Neural cell (in vitro differentiated cells): ENCODE measurements around the gene APH1A. TPM values are rescaled to one million over a fixed set of nuclear protein-coding genes. Genes with fewer than 3 reads are reported as not detected.
A peak's percentile ranks its signal among the peaks of the same experiment; 100 is the strongest.

Experiments
- H2AFZ ChIP-seq: fragments of 200-600, 300-800 bp; sonication (generic), shearing (Covaris generic); 2 replicates; pipeline ENCODE4 v1.6.0; 2014; ENCODE audit warnings: low read depth, mild to moderate bottlenecking, antibody characterized with exemption, low read length, moderate library complexity
- H3F3A ChIP-seq: fragments of 200-600 bp; shearing (Covaris generic); 2 replicates; pipeline ENCODE4 v1.6.1; 2016; ENCODE audit warnings: mild to moderate bottlenecking, moderate library complexity, mixed read lengths, antibody characterized with exemption, low read length; ENCODE audit not compliant: insufficient read depth, poor library complexity, severe bottlenecking
- H3K27ac ChIP-seq: fragments of 200-600, 300-800 bp; sonication (generic), shearing (Covaris generic); 2 replicates; pipeline ENCODE4 v1.5.1; 2014; ENCODE audit warnings: mild to moderate bottlenecking, low read length, moderate library complexity
- H3K27me3 ChIP-seq: fragments of 300-800, 200-600 bp; sonication (generic), shearing (Covaris generic); 2 replicates; pipeline ENCODE4 v1.6.0; 2014; ENCODE audit warnings: mild to moderate bottlenecking, low read depth, low read length, moderate library complexity; ENCODE audit not compliant: insufficient read depth
- H3K36me3 ChIP-seq: fragments of 300-800, 200-600 bp; sonication (generic), shearing (Covaris generic); 2 replicates; pipeline ENCODE4 v1.5.1; 2014; ENCODE audit warnings: mild to moderate bottlenecking, antibody characterized with exemption, low read length, moderate library complexity; ENCODE audit not compliant: insufficient read depth
- H3K4me2 ChIP-seq: fragments of 300-800, 200-600 bp; sonication (generic), shearing (Covaris generic); 2 replicates; pipeline ENCODE4 v1.6.0; 2014; ENCODE audit warnings: mild to moderate bottlenecking, low read length
- H3K4me3 ChIP-seq: fragments of 300-800, 200-600 bp; sonication (generic), shearing (Covaris generic); 2 replicates; pipeline ENCODE4 v1.5.1; 2014; ENCODE audit warnings: mild to moderate bottlenecking, low read length, moderate library complexity
- H3K79me2 ChIP-seq: fragments of 200-600 bp; shearing (Covaris generic); replicated peaks from 2 replicates; pipeline ENCODE4 v1.6.0; 2014; ENCODE audit warnings: mild to moderate bottlenecking, low read length, moderate library complexity; ENCODE audit not compliant: insufficient read depth
- H3K9ac ChIP-seq: fragments of 300-800, 200-600 bp; sonication (generic), shearing (Covaris generic); 2 replicates; pipeline ENCODE4 v1.6.1; 2016; ENCODE audit warnings: mild to moderate bottlenecking, low read length, mixed read lengths
- H3K9me2 ChIP-seq: fragments of 200-600 bp; shearing (Covaris generic); 2 replicates; pipeline ENCODE4 v1.6.1; 2016; ENCODE audit warnings: mild to moderate bottlenecking, low read length, mixed read lengths; ENCODE audit not compliant: insufficient read depth
- H3K9me3 ChIP-seq: fragments of 200-600, 300-800 bp; sonication (generic), shearing (Covaris generic); 2 replicates; pipeline ENCODE4 v1.6.1; 2016; ENCODE audit warnings: mild to moderate bottlenecking, mixed run types, low read length, moderate library complexity, mixed read lengths
- H4K20me1 ChIP-seq: fragments of 200-600 bp; shearing (Covaris generic); 2 replicates; pipeline ENCODE4 v1.6.1; 2016; ENCODE audit warnings: mild to moderate bottlenecking, mixed run types; ENCODE audit not compliant: insufficient read depth
- EP300 ChIP-seq: fragments of 450-650 bp; conservative IDR thresholded peaks from 2 replicates; pipeline ENCODE4 v1.6.1; 2014; ENCODE audit warnings: antibody characterized with exemption, mild to moderate bottlenecking, moderate library complexity; ENCODE audit not compliant: poor library complexity, severe bottlenecking
- EZH2 ChIP-seq: fragments of 200-600, 300-800 bp; shearing (Covaris generic), sonication (generic); IDR thresholded peaks from 2 replicates; pipeline ENCODE4 v1.6.1; 2014; ENCODE audit warnings: antibody characterized with exemption, low read length, borderline replicate concordance, mild to moderate bottlenecking; ENCODE audit not compliant: insufficient read depth, poor library complexity, severe bottlenecking
- MXI1 ChIP-seq: fragments of 450-650 bp; conservative IDR thresholded peaks from 2 replicates; pipeline ENCODE4 v1.6.1; 2014; ENCODE audit warnings: antibody characterized with exemption, mild to moderate bottlenecking; ENCODE audit not compliant: poor library complexity, severe bottlenecking
- POLR2AphosphoS5 ChIP-seq: IDR thresholded peaks from 2 replicates; pipeline ENCODE4 v1.6.1; 2012
- RAD21 ChIP-seq: fragments of 450-650 bp; conservative IDR thresholded peaks from 2 replicates; pipeline ENCODE4 v1.6.1; 2014; ENCODE audit warnings: antibody characterized with exemption, mild to moderate bottlenecking, moderate library complexity
- SMC3 ChIP-seq: fragments of 450-650 bp; conservative IDR thresholded peaks from 2 replicates; pipeline ENCODE4 v1.6.1; 2014; ENCODE audit warnings: antibody characterized with exemption, mild to moderate bottlenecking, moderate library complexity; ENCODE audit not compliant: poor library complexity
- TAF1 ChIP-seq: IDR thresholded peaks from 2 replicates; pipeline ENCODE4 v1.6.1; 2012; ENCODE audit warnings: low read depth
- polyA plus RNA-seq: library from polyadenylated mRNA; depleted of rRNA; stranded (reverse); fragments of >200 nt; gene quantifications from 2 replicates; pipeline ENCODE4 v1.2.3, GENCODE V29; 2014
- TF ChIP-seq, protein P1 (sequence below): fragments of 450-650 bp; IDR thresholded peaks from 2 replicates; pipeline ENCODE4 v1.5.1; 2014; ENCODE audit warnings: antibody characterized with exemption, mild to moderate bottlenecking, moderate library complexity; ENCODE audit not compliant: poor library complexity, severe bottlenecking
- TF ChIP-seq, protein P2 (sequence below): IDR thresholded peaks from 2 replicates; pipeline ENCODE4 v1.6.1; 2012; ENCODE audit warnings: borderline replicate concordance

APH1A gene
- polyA plus RNA-seq, 1 donor from 2014 or later = 167 TPM

DNA sequence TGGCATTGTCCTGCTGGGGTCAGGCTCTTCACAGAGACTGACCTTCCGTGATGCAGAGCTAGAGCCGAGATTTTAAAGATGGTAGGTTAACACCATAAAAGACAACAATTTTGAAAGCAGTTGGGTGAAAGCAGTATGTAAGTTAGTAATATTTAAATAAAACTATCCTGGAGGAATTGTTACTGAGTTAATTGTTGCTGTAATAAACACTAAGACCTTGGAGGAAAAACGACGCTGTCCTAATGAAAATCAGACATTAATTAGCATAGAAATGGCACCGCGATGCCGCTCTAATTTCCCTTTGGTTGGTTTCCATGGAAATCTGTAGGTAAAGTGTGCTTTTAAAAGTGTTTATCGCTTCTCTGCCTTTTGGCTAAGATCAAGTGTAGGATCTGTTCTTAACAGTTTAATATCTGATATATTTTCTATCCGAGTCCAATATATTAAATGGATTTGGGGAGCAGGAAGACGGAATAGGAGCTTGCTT is 32.2 kb downstream of the APH1A start:
- H3F3A ChIP-seq = no peaks in the 10 kb centered on the region
- peak overlapping the region; percentile 85 for H3K4me3 ChIP-seq
- H3K27ac ChIP-seq = peak overlapping the region; percentile 17
- H3K9me3 ChIP-seq = no peaks in the 10 kb centered on the region
- H3K27me3 ChIP-seq = no peaks in the 10 kb centered on the region
- H2AFZ ChIP-seq = peak overlapping the region; percentile 51
- H3K9me2 ChIP-seq = no peaks in the 10 kb centered on the region
- H3K79me2 ChIP-seq = peaks cover 21% of the 10 kb centered on the region
- no peaks in the 10 kb centered on the region for H3K36me3 ChIP-seq
- TF ChIP-seq POLR2AphosphoS5 = no peak
- no peak for TF ChIP-seq MXI1
- TF ChIP-seq RAD21 = no peak
- TF ChIP-seq SMC3 = no peak
- no peak for TF ChIP-seq EP300
- TF ChIP-seq, protein P1, sequence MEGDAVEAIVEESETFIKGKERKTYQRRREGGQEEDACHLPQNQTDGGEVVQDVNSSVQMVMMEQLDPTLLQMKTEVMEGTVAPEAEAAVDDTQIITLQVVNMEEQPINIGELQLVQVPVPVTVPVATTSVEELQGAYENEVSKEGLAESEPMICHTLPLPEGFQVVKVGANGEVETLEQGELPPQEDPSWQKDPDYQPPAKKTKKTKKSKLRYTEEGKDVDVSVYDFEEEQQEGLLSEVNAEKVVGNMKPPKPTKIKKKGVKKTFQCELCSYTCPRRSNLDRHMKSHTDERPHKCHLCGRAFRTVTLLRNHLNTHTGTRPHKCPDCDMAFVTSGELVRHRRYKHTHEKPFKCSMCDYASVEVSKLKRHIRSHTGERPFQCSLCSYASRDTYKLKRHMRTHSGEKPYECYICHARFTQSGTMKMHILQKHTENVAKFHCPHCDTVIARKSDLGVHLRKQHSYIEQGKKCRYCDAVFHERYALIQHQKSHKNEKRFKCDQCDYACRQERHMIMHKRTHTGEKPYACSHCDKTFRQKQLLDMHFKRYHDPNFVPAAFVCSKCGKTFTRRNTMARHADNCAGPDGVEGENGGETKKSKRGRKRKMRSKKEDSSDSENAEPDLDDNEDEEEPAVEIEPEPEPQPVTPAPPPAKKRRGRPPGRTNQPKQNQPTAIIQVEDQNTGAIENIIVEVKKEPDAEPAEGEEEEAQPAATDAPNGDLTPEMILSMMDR = no peak
- TF ChIP-seq, protein P2, sequence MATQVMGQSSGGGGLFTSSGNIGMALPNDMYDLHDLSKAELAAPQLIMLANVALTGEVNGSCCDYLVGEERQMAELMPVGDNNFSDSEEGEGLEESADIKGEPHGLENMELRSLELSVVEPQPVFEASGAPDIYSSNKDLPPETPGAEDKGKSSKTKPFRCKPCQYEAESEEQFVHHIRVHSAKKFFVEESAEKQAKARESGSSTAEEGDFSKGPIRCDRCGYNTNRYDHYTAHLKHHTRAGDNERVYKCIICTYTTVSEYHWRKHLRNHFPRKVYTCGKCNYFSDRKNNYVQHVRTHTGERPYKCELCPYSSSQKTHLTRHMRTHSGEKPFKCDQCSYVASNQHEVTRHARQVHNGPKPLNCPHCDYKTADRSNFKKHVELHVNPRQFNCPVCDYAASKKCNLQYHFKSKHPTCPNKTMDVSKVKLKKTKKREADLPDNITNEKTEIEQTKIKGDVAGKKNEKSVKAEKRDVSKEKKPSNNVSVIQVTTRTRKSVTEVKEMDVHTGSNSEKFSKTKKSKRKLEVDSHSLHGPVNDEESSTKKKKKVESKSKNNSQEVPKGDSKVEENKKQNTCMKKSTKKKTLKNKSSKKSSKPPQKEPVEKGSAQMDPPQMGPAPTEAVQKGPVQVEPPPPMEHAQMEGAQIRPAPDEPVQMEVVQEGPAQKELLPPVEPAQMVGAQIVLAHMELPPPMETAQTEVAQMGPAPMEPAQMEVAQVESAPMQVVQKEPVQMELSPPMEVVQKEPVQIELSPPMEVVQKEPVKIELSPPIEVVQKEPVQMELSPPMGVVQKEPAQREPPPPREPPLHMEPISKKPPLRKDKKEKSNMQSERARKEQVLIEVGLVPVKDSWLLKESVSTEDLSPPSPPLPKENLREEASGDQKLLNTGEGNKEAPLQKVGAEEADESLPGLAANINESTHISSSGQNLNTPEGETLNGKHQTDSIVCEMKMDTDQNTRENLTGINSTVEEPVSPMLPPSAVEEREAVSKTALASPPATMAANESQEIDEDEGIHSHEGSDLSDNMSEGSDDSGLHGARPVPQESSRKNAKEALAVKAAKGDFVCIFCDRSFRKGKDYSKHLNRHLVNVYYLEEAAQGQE = no peak
- TF ChIP-seq TAF1 = no peak
- TF ChIP-seq EZH2 = no peak
- peak overlapping the region; percentile 69 for H3K4me2 ChIP-seq
- H4K20me1 ChIP-seq = no peaks in the 10 kb centered on the region
- H3K9ac ChIP-seq = peak overlapping the region; percentile 24

DNA sequence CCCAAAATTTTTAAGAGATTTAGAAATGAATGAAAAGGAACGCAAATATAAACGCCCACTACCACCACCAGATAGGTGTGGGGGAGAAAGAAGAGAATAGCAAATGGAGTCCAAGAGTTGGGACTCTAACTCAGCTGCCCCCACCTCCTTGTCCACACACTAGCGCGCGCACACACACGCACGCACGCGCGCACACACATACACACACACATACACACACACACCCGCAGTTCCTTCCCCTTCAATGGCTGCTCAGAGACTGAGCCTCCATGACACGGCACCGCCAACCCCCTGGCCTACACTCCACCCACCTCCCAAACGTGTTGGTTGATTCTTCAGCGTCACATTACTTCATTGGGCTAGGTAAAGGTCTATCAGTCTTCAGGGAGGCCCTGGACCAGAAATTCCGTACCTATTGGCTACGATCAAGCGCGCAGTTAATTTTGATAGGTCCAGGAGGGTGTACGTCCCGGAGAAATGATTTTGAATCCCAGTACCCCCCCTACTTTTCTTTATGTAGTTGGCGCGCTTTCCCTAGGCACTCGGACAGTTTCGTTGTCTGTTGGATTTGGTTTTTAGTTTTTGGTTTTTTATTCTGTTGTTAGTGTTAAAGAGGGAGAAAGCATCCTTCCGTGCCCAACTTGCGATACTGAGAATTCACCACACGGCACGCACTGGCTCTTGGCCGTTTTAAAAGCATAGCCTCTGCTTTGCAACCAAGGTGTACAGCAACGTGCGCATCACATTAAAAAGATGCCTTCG is 32.8 kb downstream of the APH1A start, which contains the start of gene ANP32E:
TSS of gene ANP32E (minus strand) at position 261 of the 762 bp plus-strand sequence. CDS start 326 bp downstream, outside the sequence.
- peak within 1 kb of the TSS; percentile 85 for H3K4me3 ChIP-seq
- peak within 1 kb of the TSS; percentile 17 for H3K27ac ChIP-seq
- peak; percentile 94 for TF ChIP-seq POLR2AphosphoS5
- TF ChIP-seq, protein P2 = peak; percentile 99
- TF ChIP-seq EZH2 = no peak
- TF ChIP-seq RAD21 = peak; percentile 20
- peak; percentile 31 for TF ChIP-seq SMC3
- peak; percentile 86 for TF ChIP-seq MXI1
- TF ChIP-seq EP300 = peak; percentile 62
- TF ChIP-seq, protein P1 = peak; percentile 56
- TF ChIP-seq TAF1 = peak; percentile 100
- H3K9ac ChIP-seq = peak within 1 kb of the TSS; percentile 55
- no peaks in the 10 kb centered on the region for H3K27me3 ChIP-seq
- no peaks in the 10 kb centered on the region for H4K20me1 ChIP-seq
- H3K9me3 ChIP-seq = no peaks in the 10 kb centered on the region
- peaks cover 27% of the 10 kb centered on the region for H3K79me2 ChIP-seq
- H3K36me3 ChIP-seq = no peaks in the 10 kb centered on the region
- no peaks in the 10 kb centered on the region for H3K9me2 ChIP-seq
- H3F3A ChIP-seq = no peaks in the 10 kb centered on the region
- H3K4me2 ChIP-seq = peak within 1 kb of the TSS; percentile 91
- peak within 1 kb of the TSS; percentile 51 for H2AFZ ChIP-seq
